HG03520 (cell line): ENCODE data around the gene SPATA45.

Source experiments
- ATAC-seq: cut with Tn5 transposase; IDR thresholded peaks from one replicate; pipeline ENCODE4 v1.9.1; 2021; ENCODE audit warnings: mild to moderate bottlenecking, moderate library complexity; ENCODE audit not compliant: unreplicated experiment

Gene SPATA45

DNA sequence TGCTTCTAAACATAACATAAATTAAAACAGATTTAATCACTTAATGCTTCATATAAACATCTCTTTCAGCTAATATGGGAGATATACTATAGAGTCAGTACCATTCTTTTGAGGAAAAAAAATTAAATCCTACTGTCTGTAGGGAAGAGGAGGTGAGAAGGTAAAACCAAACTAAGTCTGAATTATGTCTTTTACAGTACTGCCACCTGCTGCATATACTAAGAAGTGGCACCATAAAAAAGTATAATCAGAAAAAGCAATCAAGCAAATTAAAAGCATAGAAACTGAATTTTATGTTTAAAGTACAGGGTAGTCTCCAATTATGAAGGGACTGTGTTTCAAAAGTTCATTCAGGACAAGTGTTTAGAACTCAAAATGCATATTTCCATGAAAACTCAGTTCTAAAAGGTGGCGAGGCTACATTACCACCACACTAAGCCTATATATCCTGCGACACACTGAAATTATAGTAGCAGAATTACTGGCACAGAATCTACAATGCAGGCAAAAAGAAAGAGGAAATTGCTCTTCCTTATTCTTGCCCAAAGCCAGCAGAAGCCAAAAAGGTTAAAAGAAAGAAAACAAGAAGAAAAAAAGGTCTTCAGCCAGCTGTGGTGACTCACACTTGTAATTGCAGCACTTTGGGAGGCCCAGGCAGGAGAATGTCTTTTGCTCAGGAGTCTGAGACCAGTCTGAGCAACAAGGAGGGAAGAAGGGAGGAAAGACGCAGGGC is 64.9 kb downstream of the SPATA45 start:
- no peak for ATAC-seq

DNA sequence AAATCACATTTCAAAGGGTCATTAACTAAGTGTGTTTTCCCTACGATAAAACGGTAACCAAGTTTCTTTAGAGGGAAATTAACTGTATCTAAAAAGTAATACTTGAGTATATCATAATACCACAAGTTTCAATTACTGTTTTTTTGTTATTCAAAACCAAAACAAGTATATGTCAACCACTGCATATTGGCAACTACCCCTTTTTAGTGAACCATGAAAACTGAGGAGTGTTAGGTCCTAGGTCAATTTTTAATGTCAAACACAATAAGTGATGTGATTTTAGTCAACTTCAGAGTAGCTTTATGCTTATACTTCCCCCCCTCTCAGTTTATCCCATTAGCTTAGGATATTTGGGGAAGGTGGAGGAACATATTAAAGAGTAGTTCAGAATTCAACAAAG is 66.2 kb downstream of the SPATA45 start:
- ATAC-seq: no peak

DNA sequence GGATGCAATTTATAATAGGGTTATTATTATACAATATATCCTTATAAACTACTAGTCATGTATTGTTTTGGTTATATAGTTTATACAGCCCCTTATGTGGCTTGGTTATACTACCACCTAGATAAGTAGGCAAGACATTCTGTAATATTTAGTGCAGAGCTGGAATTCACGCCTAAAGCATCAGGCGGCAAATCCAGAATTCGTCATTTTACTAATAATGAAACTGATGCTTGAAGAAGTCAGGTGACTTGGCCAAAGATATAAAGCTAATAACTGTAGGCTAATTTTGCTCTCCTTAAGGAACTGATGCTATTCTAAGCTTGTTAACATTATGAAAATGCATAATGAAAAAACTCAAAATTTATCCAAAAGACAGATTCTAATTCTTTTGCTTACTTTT is 66.7 kb downstream of the SPATA45 start:
- no peak for ATAC-seq
